Right lobe of liver (tissue), 6 donors: ENCODE measurements around the gene ZFP64. TPM values are rescaled to one million over a fixed set of nuclear protein-coding genes. Genes with fewer than 3 reads are reported as not detected.

Experiments used
- ATAC-seq, 4 donors: fragments of 200-7000 bp; cut with Tn5 transposase; one replicate each; pipeline ENCODE4 v1.9.1; 2020; ENCODE audit warnings: mild to moderate bottlenecking in 4 of 4, moderate library complexity in 4 of 4
- DNase-seq, 3 donors: peaks; one replicate each; pipeline ENCODE4 v3.0.0-alpha.2; 2020
- H3K27ac ChIP-seq, 3 donors: fragments of 200-600 bp; one replicate each; pipeline ENCODE4 v1.8.0; 2022
- H3K27me3 ChIP-seq, 2 donors: fragments of 200-600 bp; one replicate each; pipeline ENCODE4 v1.8.0; 2022
- H3K36me3 ChIP-seq, 4 donors: fragments of 200-600 bp; sonication (generic) in 1 of 4; one replicate each; pipeline versions ENCODE4 v1.5.1 to v1.8.0; 2017 to 2022; ENCODE audit warnings: control low read depth in 1 of 4
- H3K4me1 ChIP-seq, 4 donors: fragments of 200-600 bp; sonication (generic) in 1 of 4; one replicate each; pipeline versions ENCODE4 v1.5.1 to v1.8.0; 2017 to 2022; ENCODE audit warnings: control low read depth in 1 of 4
- H3K4me3 ChIP-seq, 3 donors: fragments of 200-600 bp; one replicate each; pipeline ENCODE4 v1.8.0; 2022
- H3K9me3 ChIP-seq, 4 donors: fragments of 200-600 bp; sonication (generic) in 1 of 4; one replicate each; pipeline versions ENCODE4 v1.5.1 to v1.8.0; 2017 to 2022; ENCODE audit warnings: control low read depth in 1 of 4
- CTCF ChIP-seq, 4 donors: fragments of 200-600 bp in 3 of 4; fragments of 450-650 bp in 1 of 4; IDR thresholded peaks; one replicate each; pipeline versions ENCODE4 v1.5.1 to v1.8.0; 2016 to 2022; ENCODE audit warnings: antibody characterized with exemption in 4 of 4, mild to moderate bottlenecking in 2 of 4
- POLR2A ChIP-seq: fragments of 450-650 bp; IDR thresholded peaks from one replicate; pipeline ENCODE4 v1.6.1; 2017; ENCODE audit warnings: antibody characterized with exemption, mild to moderate bottlenecking
- WGBS: methylation state at CpG from one replicate; pipeline ENCODE4 v1.1.6; 2018; ENCODE audit warnings: low coverage, low lambda C conversion rate; ENCODE audit not compliant: insufficient coverage; ENCODE audit errors: missing lambda C conversion rate; 5-methylcytosine and 5-hydroxymethylcytosine counted together
- intact Hi-C, 2 donors: fragments of 100-400 bp; cut with DNase I; formaldehyde crosslinking; loops; one replicate each; pipeline versions ENCODE4 v1.11.2 to v1.14.1; 2022
- total RNA-seq, 6 experiments: library from RNA; depleted of rRNA in 2 of 6; stranded (reverse); fragments of >200 nt in 2 of 6; fragmentation: NEBNext Ultra II Directional in 3 of 6; extraction: Animal tissue kit (Norgen Biotek cat#: 25700) in 3 of 6; gene quantifications; one replicate each; pipeline versions ENCODE4 v1.1.0 to v1.2.4, GENCODE V29; 2016 to 2023
- donor health status: DM: no; HTN: yes; CAD: no.
- donor health status: DM: no; HTN: no; CAD: no.
- donor health status: DM: no; HTN: no; CAD: no.
- donor health status: DM: no; HTN: yes; CAD: no.
- donor health status: DM: no; HTN: yes; CAD: no.

ZFP64 gene
- total RNA-seq, 6 experiments from 2014 or later, result 6.0 to 11.6 (median 7.2) TPM

DNA sequence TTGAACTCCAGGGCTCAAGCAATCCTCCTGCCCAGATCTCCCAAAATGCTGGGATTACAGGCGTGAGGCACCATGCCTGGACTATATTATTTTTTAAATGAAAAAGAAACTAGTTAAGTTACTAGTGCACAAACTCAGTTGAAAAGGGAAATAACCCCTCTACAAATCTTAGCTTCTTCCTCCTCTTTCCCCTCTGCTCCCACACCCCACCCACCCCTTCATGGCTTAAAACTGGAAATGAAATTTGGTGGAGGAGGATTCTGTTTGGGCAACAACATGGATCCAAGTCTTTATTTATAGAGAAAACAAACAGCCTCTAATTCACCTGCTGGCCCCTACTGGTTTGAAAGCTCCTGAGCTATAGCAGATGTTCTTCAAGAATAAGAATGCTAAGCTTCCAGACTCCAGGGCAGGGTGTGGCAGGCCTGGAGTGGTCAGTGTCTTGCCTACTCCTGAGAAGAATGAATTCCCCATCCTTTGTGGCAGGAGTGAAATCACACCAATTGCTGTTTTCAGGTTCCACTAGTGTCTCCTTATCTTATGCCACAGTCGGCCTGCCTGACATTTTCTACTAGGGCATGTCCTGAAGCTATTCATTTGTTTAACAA is 73.5 kb downstream of the ZFP64 start:
- 75% methylated on average over 2 of the region's 2 CpGs for WGBS
- ATAC-seq (no peak), DNase-seq (no peak)
- no peak overlapping the region for H3K4me3 ChIP-seq
- no peak for TF ChIP-seq CTCF (IDR thresholded peaks at IDR 0.05)
- no peak for TF ChIP-seq POLR2A
- no peaks in the 10 kb centered on the region for H3K36me3 ChIP-seq
- intact Hi-C loops, result no loop called here
- H3K27me3 ChIP-seq, result no peaks in the 10 kb centered on the region
- no peak overlapping the region for H3K27ac ChIP-seq
- no peaks in the 10 kb centered on the region for H3K9me3 ChIP-seq
- H3K4me1 ChIP-seq, result no peaks in the 10 kb centered on the region

- H3K27me3 ChIP-seq, result no peaks in the 10 kb centered on the region
- H3K4me3 ChIP-seq, result no peak overlapping the region
- peaks cover 0 to 8% (median 0%) of the 10 kb centered on the region in 4 donors for H3K4me1 ChIP-seq
- no peaks in the 10 kb centered on the region for H3K9me3 ChIP-seq
- H3K36me3 ChIP-seq, result no peaks in the 10 kb centered on the region
- intact Hi-C loops, result no loop called here
- DNase-seq (no peak), ATAC-seq (no peak)
- TF ChIP-seq POLR2A (no peak), CTCF (IDR thresholded peaks at IDR 0.05) (no peak)
- WGBS, result 80% methylated on average over 1 of the region's 6 CpGs
- H3K27ac ChIP-seq, result no peak overlapping the region
Measured at GRCh38 chr20:52110456-52110855, 81.1 kb downstream of the ZFP64 start.

DNA sequence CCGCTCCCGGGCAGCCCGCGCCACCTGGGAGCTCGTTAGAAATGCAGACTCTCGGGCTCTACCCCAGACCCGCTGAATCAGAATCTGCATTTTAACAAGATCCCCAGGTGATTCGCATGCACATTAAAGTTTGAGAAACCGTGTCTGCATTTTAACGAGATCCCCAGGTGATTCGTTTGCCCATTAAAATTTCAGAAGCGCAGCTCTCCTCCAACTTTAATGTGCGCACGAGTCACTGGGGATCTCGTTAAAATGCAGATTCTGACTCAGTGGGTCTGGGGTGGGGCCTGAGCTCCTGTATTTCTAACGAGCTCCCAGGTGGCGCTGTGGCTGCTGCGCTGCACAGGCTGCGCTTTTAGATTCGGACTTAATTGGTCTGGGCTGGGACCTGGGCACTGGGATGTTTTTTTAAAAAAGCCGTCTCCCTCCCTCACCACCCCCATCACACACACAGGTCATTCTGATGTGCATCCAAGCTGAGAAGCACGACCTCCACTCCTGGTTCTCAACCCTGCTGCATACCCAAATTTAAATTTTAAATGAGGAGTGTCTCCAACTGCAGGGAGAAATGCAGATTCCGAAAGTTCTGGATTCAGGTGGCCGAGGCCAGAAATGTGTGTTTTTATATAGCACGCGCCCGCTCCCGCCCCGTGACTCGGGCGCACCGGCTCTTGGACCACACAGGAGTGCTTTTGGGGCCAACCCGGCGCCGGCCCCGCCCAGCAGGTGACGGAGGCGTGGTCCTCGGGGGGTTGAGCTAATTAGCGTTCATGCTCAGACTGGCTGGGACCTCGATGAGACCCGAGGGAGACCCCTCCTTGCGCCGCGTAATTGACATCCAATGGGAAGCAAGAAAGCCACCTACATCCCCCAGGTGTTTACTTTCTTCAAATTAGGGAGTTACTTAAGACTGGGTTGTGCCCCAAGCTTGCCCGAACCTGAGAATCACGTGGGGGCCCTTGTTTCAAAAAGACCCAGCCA is 85.8 kb downstream of the ZFP64 start:
- Histone ChIP-seq H3K4me3 (peak overlapping the region in 1 of 3 donors; percentile 29), H3K27me3 (peaks cover 0 to 7% of the 10 kb centered on the region in 2 donors), H3K4me1 (peaks cover 0 to 17% (median 0%) of the 10 kb centered on the region in 4 donors), H3K9me3 (no peaks in the 10 kb centered on the region), H3K27ac (no peak overlapping the region), H3K36me3 (no peaks in the 10 kb centered on the region)
- WGBS, result 11% methylated on average over 24 of the region's 47 CpGs
- peak in 1 of 4 donors; percentile 31 for ATAC-seq
- DNase-seq, result no peak
- intact Hi-C loops, result no loop called here
- TF ChIP-seq POLR2A (no peak), CTCF (IDR thresholded peaks at IDR 0.05) (peak in 2 of 4 donors; percentile 8 to 14)

- H3K27me3 ChIP-seq, result peaks cover 0 to 7% of the 10 kb centered on the region in 2 donors
- H3K27ac ChIP-seq, result no peak overlapping the region
- intact Hi-C loops, result no loop called here
- peak overlapping the region in 2 of 3 donors; percentile 25 to 29 for H3K4me3 ChIP-seq
- 13% methylated on average over 18 of the region's 82 CpGs for WGBS
- ATAC-seq (peak in 2 of 4 donors; percentile 16 to 22), DNase-seq (peak in 2 of 3 donors; percentile 29 to 55)
- no peaks in the 10 kb centered on the region for H3K36me3 ChIP-seq
- peaks cover 0 to 17% (median 0%) of the 10 kb centered on the region in 4 donors for H3K4me1 ChIP-seq
- no peak for TF ChIP-seq POLR2A
- no peak for TF ChIP-seq CTCF (IDR thresholded peaks at IDR 0.05)
- H3K9me3 ChIP-seq, result no peaks in the 10 kb centered on the region
Measured at GRCh38 chr20:52104546-52105441, 86.8 kb downstream of the ZFP64 start.
